Measurements from ENCODE around the gene LPCAT1.
A peak's percentile ranks its signal among the peaks of the same experiment; 100 is the strongest.

The LPCAT1 gene

DNA sequence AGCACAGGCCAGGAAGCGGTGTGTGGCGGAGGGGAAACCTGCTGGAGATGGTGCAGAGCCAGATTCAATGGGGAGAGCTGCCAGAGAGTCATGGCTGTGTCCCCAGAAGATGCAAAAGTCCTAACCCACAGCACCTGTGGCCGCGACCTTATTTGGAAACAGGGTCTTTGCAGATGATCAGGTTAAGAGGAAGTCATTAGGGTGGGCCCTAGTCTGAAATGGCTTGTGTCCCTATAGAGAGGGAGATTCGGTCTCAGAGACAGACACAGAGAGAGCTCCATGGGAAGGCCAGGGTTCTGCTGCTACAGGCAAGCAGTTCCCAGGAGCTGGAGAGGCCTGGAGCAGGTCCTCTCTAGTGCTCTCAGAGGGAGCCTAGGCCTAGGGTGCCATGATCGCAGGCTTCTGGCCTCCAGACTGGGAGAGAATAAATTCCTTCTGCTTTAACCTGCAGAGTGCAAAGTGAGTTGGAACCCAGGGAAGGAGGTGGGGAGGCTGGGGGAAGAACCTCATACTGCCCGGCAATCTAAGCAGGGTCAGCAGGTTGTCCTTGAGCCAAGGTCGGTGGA, 1.9 kb upstream of the LPCAT1 start:
- H3K4me1 ChIP-seq (ENCODE audit: insufficient read depth, low read length) = peaks cover 7% of the 10 kb centered on the region; the same call in 1 of the 2 replicates
- peaks cover 5% of the 10 kb centered on the region; the same call in 1 of the 2 replicates for H3K36me3 ChIP-seq (ENCODE audit: insufficient read depth, low read length)
- no peak overlapping the region for H3K9ac ChIP-seq (ENCODE audit: low read depth, low read length)
- H3K9me3 ChIP-seq (ENCODE audit: control insufficient read depth, insufficient read depth, low read length) = no peaks in the 10 kb centered on the region

DNA sequence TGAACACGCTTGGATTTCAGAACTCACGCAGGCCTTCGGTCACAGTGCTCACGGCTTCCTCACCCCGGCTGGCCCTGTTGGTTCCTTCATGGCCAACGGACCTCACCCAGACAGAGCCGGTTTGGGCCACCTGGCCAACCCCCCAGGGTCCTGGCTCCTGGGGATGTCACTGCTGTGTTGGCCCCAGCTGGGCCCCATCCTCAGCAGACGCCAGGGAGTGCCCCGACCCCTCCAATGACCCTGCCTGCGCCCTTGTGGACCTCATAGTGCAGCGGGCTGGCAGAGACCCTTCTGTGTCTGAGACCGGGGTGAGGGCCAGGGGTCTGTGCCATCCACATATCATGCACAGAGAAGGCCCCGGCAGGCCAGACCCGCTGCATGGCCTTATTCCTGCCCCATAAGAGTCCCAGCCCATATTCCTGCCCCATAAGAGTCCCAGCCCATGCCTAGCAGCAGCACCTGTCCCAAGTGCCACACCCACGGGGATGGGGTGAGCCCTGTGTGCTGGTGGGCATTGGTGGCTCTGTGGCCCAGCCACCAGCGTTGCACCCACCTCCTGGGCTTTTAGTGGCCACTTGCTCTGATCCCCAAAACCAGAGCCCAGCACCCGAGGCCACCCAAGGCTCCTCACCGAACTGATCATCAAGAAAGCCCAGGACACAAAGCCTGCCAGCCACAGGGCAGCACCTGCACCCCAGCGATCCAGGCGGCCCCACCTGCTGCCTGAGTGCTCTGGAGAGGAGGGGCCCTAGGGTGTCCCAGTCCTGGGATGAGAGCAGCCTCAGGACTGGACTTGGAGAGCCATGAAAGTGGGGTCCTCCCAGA, 1.3 kb upstream of the LPCAT1 start:
- no peaks in the 10 kb centered on the region for H3K9me3 ChIP-seq (ENCODE audit: control insufficient read depth, insufficient read depth, low read length)
- peak overlapping the region; percentile 58 for H3K9ac ChIP-seq (ENCODE audit: low read depth, low read length)
- peaks cover 6% of the 10 kb centered on the region; the same call in 1 of the 2 replicates for H3K36me3 ChIP-seq (ENCODE audit: insufficient read depth, low read length)
- peaks cover 7% of the 10 kb centered on the region; the same call in 1 of the 2 replicates for H3K4me1 ChIP-seq (ENCODE audit: insufficient read depth, low read length)

DNA sequence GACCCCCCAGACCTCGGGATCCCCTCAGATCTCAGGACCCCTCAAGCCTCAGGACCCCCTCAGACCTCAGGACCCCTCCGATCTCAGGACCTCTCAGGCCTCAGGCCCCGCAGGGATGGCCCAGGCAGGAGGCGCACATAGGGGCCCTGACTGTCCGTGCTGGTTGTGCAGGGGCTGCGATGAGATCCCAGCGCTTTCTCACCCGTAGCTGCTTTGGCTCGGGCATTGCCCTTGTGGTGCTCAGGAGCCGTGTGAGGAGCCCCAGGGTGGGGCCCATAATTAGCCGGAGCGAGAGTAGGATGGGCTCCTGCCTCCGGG, 680 bp upstream of the LPCAT1 start:
- Histone ChIP-seq H3K9ac (ENCODE audit: low read depth, low read length) (peak overlapping the region; percentile 58), H3K36me3 (ENCODE audit: insufficient read depth, low read length) (peaks cover 6% of the 10 kb centered on the region; the same call in 1 of the 2 replicates), H3K4me1 (ENCODE audit: insufficient read depth, low read length) (peaks cover 7% of the 10 kb centered on the region; the same call in 1 of the 2 replicates), H3K9me3 (ENCODE audit: control insufficient read depth, insufficient read depth, low read length) (no peaks in the 10 kb centered on the region)

DNA sequence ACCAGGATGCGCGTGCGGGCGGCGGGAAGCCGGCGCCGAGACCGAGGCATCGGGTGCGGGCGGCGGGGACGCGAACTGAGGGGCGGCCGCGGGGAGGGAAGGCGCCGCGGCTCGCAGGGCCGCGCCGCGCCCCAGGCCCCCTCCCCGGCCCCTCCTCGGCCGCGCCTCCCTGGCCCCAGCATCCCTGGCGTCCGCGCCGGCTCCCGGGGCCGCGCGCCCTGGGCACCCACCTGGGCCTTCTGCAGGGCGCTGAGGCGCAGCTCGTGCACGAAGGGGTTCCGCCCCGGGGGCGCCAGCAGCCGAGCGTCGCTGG, 324 bp downstream of the LPCAT1 start:
- Histone ChIP-seq H3K36me3 (ENCODE audit: insufficient read depth, low read length) (peaks cover 13% of the 10 kb centered on the region), H3K9me3 (ENCODE audit: control insufficient read depth, insufficient read depth, low read length) (no peaks in the 10 kb centered on the region), H3K9ac (ENCODE audit: low read depth, low read length) (peak overlapping the region; percentile 76), H3K4me1 (ENCODE audit: insufficient read depth, low read length) (peaks cover 9% of the 10 kb centered on the region; the same call in 1 of the 2 replicates)

DNA sequence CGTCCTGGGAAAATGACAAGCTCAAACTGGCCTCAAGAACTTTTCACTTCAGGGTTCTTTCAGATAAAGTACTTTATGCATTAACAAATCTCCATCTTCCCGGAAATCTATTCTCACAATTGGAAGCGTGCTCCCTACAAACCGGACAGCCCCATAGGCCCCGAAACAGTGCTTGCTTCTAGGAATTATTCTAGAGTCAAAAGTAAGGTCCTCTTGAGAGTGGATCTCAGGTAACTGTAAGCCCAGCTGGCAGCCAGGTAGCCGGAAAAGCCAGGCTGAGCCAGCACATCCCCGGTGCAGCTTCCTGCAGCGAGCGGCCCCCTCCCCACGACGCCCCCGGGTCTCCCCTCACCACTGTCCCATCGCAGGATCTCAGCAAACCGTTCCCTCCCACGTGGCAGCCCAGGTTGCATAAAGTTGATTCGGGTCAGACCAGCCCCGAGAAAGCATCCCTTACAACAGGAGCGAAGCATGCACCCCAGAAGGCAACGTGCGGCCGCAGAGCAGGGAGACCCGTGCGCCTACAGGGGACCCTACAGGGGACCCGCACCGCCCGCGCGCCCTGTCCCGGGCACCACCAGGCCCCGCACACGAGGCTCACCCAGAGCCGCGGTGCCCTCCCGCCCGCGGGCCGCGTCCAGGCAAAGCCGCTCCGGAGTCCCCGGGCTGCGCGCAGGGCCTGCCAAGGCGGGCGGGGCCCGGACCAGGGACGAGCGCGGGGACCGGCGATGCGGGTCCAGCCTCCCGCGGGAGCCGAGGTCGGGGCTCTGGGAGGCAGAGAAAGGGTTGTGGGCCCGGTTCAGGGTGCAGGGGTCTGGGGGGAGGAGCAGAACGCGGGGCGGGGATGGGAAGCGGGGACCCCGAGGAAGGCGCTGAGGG, 920 bp downstream of the LPCAT1 start:
- Histone ChIP-seq H3K9me3 (ENCODE audit: control insufficient read depth, insufficient read depth, low read length) (no peaks in the 10 kb centered on the region), H3K4me1 (ENCODE audit: insufficient read depth, low read length) (peaks cover 9% of the 10 kb centered on the region; the same call in 1 of the 2 replicates), H3K9ac (ENCODE audit: low read depth, low read length) (peak overlapping the region; percentile 76), H3K36me3 (ENCODE audit: insufficient read depth, low read length) (peaks cover 13% of the 10 kb centered on the region)

DNA sequence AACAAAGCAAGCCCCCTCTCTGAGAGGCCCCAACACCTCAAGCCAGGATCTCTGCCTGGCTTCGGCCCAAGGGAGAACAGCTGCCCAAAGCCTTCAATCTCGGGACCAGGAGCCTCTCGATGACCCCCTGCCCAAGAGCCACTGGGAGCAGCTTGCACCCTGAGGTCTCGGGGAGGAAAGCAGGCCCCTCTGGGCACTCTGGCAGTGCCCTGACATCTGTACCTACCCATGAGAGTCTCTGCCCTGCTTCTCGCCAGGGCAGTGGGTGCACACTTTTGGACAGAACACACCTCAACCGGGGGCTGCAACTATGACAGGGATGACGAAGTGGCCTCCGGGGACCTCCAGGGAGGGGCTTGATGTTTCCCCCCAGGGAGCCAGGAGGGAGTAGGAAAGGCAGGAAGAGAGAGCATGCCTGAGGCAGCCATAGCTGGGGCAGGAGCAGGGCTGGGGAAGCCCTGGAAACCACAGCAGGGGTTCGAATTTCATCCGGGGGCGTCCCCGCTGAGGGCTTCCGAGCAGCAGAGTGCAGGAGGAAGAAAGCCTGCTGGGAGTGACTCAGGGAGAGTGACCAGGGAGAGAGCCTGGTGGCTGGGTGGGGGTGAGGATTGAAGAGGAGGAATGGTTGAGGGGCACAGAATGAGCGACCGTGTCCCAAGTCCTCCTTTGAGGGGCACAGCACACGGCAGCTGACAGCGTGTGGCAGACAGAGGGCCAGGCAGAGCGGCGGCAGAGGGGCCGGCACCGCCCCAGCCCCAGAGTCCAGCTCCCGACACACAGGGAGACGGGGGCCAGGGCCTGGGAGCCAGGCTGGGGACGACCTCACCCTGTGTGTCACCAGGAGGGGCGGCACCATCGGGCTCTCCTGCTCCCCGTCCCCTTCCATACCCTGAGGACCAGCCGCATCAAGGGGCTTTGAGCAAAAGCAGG, 1.8 kb downstream of the LPCAT1 start:
- Histone ChIP-seq H3K4me1 (ENCODE audit: insufficient read depth, low read length) (peaks cover 12% of the 10 kb centered on the region; the same call in 1 of the 2 replicates), H3K9ac (ENCODE audit: low read depth, low read length) (peak overlapping the region; percentile 76), H3K9me3 (ENCODE audit: control insufficient read depth, insufficient read depth, low read length) (no peaks in the 10 kb centered on the region), H3K36me3 (ENCODE audit: insufficient read depth, low read length) (peaks cover 13% of the 10 kb centered on the region)

DNA sequence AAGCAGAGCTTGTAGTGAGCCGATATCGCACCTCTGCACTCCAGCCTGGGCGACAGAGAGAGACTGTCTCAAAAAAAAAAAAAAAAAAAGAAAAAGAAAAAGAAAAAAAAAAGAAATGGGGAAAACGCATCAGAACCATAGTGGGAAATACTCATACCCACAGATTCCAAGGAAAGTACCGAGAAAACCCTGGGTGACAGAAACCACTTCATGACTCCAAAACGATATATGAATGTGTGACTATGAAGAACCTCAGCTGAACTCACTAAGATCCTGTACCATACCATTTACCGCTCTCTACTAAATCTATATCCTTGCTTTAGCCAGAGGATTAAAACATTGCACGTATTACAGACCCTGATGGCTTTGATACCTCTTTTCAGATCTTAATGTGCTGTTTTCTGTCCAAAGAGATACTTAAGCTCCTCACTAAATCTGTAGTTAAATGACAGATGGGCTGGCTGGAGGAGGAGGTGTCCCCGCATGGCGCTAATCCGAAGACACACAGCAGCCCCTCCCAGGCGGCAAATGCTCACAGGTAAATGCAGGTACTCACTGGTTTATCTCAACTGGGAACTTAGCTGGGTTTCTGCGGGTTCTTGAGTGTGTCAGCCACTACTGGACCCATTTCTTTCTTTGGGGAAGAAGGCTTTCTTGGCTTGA, 2.8 kb downstream of the LPCAT1 start:
- H3K9me3 ChIP-seq (ENCODE audit: control insufficient read depth, insufficient read depth, low read length) = no peaks in the 10 kb centered on the region
- H3K36me3 ChIP-seq (ENCODE audit: insufficient read depth, low read length) = peaks cover 13% of the 10 kb centered on the region
- no peak overlapping the region for H3K9ac ChIP-seq (ENCODE audit: low read depth, low read length)
- H3K4me1 ChIP-seq (ENCODE audit: insufficient read depth, low read length) = peaks cover 22% of the 10 kb centered on the region

DNA sequence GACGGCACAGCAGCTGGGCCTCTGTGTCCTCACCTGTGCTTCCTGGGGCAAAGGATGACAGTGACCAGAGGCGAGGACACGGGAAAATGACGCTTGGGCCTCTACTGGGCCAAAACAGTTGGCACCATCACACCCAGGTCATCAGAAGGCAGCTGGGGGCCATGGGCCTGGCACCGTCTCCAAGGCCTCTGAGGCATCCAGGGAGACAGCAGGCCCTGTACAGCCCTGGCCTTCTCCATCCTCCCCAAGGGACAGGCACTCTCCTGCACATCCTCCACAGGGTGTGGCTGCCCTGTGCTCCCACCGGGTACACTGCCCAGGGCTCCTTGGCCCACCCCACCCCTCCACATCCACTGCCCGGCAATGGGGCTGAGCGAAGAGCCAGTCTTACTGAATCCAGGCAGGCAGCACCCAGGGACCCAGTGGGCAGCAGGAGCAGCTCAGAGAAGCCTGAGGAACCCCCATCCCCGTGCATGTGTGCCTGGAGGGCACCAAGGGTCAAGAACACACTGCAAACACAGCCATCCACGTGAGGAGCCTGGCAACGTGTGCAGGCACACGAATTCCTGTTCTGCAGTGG, 4.0 kb downstream of the LPCAT1 start:
- H3K9me3 ChIP-seq (ENCODE audit: control insufficient read depth, insufficient read depth, low read length) = no peaks in the 10 kb centered on the region
- H3K4me1 ChIP-seq (ENCODE audit: insufficient read depth, low read length) = peaks cover 27% of the 10 kb centered on the region
- no peak overlapping the region for H3K9ac ChIP-seq (ENCODE audit: low read depth, low read length)
- peaks cover 13% of the 10 kb centered on the region for H3K36me3 ChIP-seq (ENCODE audit: insufficient read depth, low read length)

DNA sequence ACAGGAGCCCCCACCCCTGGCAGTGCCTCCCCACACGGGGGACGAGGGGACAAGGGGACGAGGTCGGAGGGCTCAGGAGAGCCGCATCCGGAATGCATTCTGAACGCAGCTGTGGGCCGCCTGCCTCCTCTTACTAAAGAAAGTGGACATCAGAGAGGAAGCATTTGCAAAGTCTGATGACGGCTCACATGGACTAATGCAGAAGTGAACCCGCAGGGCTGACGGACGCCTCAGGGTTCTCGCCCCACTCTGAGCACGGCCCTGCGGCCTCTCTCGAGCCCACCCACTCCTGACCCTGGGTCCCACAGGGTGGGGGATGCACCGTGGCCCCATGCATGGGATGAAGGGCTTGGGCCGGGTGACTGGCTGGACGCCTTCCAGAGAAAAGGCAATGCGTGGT, 5.9 kb downstream of the LPCAT1 start:
- Histone ChIP-seq H3K9me3 (ENCODE audit: control insufficient read depth, insufficient read depth, low read length) (no peaks in the 10 kb centered on the region), H3K4me1 (ENCODE audit: insufficient read depth, low read length) (peaks cover 38% of the 10 kb centered on the region), H3K9ac (ENCODE audit: low read depth, low read length) (no peak overlapping the region), H3K36me3 (ENCODE audit: insufficient read depth, low read length) (peaks cover 18% of the 10 kb centered on the region)

DNA sequence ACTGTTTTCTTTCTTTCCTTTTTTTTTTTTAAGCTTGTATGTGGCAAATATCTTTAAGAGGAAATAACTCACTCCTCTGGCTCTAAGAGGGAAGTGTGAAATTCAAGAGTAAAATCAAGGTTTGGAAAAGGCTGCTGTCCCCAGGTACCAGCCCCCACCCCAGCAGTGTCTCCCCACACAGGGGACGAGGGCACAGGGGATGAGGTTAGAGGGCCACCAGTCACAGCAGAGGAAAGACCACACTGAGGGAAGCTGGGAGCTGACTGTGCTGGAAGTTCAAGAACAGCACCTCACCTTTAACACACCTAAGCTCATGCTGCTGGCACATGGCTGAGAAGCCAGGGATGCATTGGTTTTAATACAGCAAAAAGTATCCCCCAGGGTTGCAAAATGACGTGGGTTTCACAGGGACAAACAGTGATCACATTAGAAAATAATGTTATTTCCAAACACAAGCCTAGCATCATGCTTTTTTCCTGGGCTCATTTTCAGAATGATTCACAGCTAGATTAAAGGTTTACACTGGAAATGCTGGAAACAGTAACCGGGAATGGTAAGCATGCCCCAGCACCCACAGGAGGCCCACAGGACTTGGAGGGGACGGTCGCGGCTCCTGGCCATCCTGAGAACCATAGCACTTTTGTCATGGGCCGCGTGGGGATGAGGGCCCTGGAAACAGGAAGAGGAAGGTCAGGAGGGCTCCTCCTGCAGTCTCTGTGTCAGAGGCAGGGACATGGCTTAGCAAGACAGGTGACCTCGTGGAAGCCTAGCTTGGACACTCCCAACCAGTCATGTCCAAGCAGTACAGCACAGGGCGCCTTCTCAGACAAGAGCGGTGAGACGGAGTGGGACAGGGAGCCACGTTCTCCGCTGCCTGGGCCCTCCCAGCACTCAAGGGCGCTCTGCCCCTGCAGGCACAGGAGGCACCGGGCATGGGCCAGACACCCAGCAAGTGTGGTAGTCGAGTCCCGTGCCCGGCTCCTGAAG, 6.9 kb downstream of the LPCAT1 start:
- peaks cover 38% of the 10 kb centered on the region for H3K4me1 ChIP-seq (ENCODE audit: insufficient read depth, low read length)
- peaks cover 28% of the 10 kb centered on the region for H3K36me3 ChIP-seq (ENCODE audit: insufficient read depth, low read length)
- no peaks in the 10 kb centered on the region for H3K9me3 ChIP-seq (ENCODE audit: control insufficient read depth, insufficient read depth, low read length)
- H3K9ac ChIP-seq (ENCODE audit: low read depth, low read length) = no peak overlapping the region

DNA sequence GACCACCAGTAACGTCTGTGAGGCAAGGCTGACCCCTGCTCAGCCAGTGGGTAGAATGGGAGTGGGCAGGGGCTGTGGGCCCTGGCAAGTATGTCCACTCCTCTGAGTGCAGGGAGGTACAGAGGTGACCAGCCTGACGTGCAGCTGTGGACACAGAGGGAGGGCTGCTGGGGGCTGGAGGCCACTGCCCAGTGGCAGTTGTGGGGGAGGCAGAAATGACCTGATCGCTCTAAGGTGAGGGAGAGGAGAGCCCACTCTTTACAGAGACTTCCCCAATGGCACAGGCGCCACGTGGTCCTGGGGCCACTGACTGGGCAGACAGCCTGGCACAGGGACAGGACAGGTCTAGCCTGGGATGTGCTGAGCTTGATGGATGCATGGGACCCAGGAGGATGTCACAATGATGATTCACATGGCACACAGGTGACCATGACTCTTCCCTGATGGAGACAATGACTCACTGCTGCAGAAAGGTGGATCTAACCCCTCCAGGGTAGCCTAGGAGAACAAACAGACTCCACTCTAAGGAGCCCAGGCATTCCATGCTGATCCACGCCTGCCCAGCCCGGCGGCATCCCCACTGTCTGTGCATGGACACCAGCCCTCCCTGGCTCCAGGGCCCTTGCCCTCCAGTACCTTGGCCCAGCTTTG, 7.7 kb downstream of the LPCAT1 start:
- H3K9ac ChIP-seq (ENCODE audit: low read depth, low read length) = no peak overlapping the region
- H3K4me1 ChIP-seq (ENCODE audit: insufficient read depth, low read length) = peaks cover 31% of the 10 kb centered on the region
- H3K36me3 ChIP-seq (ENCODE audit: insufficient read depth, low read length) = peaks cover 28% of the 10 kb centered on the region
- no peaks in the 10 kb centered on the region for H3K9me3 ChIP-seq (ENCODE audit: control insufficient read depth, insufficient read depth, low read length)
